HG03432 (cell line): ENCODE data around the gene LOX.
A peak's percentile ranks its signal among the peaks of the same experiment; 100 is the strongest.

ENCODE experiments used
- ATAC-seq: cut with Tn5 transposase; IDR thresholded peaks from one replicate; pipeline ENCODE4 v1.9.1; 2021; ENCODE audit warnings: mild to moderate bottlenecking, moderate library complexity; ENCODE audit not compliant: unreplicated experiment

Gene LOX

GRCh38 chr5:122078116-122079110 lies at the start of gene LOX:
Gene LOX, minus strand, starts transcription at chr5:122078259. Its CDS starts 274 bp downstream, at chr5:122077985.
- peak; percentile 9 for ATAC-seq

GRCh38 chr5:122126756-122127321 lies 48.8 kb upstream of the LOX start:
- no peak for ATAC-seq

- ATAC-seq: no peak
Measured at GRCh38 chr5:122126177-122126755, 48.2 kb upstream of the LOX start.

GRCh38 chr5:122124766-122125165 lies 46.7 kb upstream of the LOX start:
- no peak for ATAC-seq

- no peak for ATAC-seq
Measured at GRCh38 chr5:122121479-122122465, 43.7 kb upstream of the LOX start.

- ATAC-seq: no peak
Measured at GRCh38 chr5:122120957-122121356, 42.9 kb upstream of the LOX start.

- no peak for ATAC-seq
Measured at GRCh38 chr5:122120493-122120892, 42.4 kb upstream of the LOX start.

GRCh38 chr5:122119205-122119604 lies 41.1 kb upstream of the LOX start:
- no peak for ATAC-seq

- ATAC-seq: no peak
Measured at GRCh38 chr5:122118356-122118948, 40.4 kb upstream of the LOX start.

GRCh38 chr5:122114501-122114900 lies 36.4 kb upstream of the LOX start:
- ATAC-seq: no peak

- ATAC-seq: peak; percentile 40
Measured at GRCh38 chr5:122112733-122113558, 34.9 kb upstream of the LOX start.

- no peak for ATAC-seq
Measured at GRCh38 chr5:122112063-122112462, 34.0 kb upstream of the LOX start.

GRCh38 chr5:122111460-122111859 lies 33.4 kb upstream of the LOX start:
- ATAC-seq: no peak

GRCh38 chr5:122110987-122111386 lies 32.9 kb upstream of the LOX start:
- ATAC-seq: no peak

- no peak for ATAC-seq
Measured at GRCh38 chr5:122107016-122107415, 29.0 kb upstream of the LOX start.

GRCh38 chr5:122105909-122106308 lies 27.9 kb upstream of the LOX start:
- ATAC-seq: no peak

- ATAC-seq: no peak
Measured at GRCh38 chr5:122102825-122103224, 24.8 kb upstream of the LOX start.

GRCh38 chr5:122101636-122102285 lies 23.7 kb upstream of the LOX start:
- peak; percentile 80 for ATAC-seq
